ENCODE measurements around the gene IGDCC3. TPM values are rescaled to one million over a fixed set of nuclear protein-coding genes. Genes with fewer than 3 reads are reported as not detected.

The IGDCC3 gene
- total and polyA plus RNA-seq, 2 experiments from 2014 or later, result not detected

- no peak for DNase-seq
- H3K4me3 ChIP-seq, result no peak overlapping the region
- no peaks in the 10 kb centered on the region for H3K36me3 ChIP-seq (ENCODE audit: low read depth)
- peaks cover 13% of the 10 kb centered on the region for H3K27me3 ChIP-seq (replicated peaks; ENCODE audit: insufficient read depth)
- TF ChIP-seq EZH2 (IDR thresholded peaks at IDR 0.05; ENCODE audit: insufficient read depth, poor library complexity, severe bottlenecking) (no peak), EZH2phosphoT487 (IDR thresholded peaks at IDR 0.05; ENCODE audit: insufficient read depth, low read depth) (no peak)
- in situ Hi-C loops (cut with MboI), result no loop called here
- no peak overlapping the region for H2AFZ ChIP-seq
- H3K9me3 ChIP-seq (ENCODE audit: low read depth), result no peaks in the 10 kb centered on the region
- H3K9ac ChIP-seq, result no peak overlapping the region
- H3K4me1 ChIP-seq (ENCODE audit: insufficient read depth), result no peaks in the 10 kb centered on the region
- H3K27ac ChIP-seq, result no peak overlapping the region
- no peaks in the 10 kb centered on the region for H3K79me2 ChIP-seq (ENCODE audit: insufficient read depth)
- 74 to 86% methylated on average over 10 of the region's 10 CpGs for WGBS, 2 experiments (ENCODE audit: low coverage in 1 of 2, low lambda C conversion rate in 2 of 2, missing lambda C conversion rate in 2 of 2)
- no peak overlapping the region for H3K4me2 ChIP-seq (ENCODE audit: unreplicated experiment)
- H3K9me2 ChIP-seq (ENCODE audit: insufficient read depth), result no peaks in the 10 kb centered on the region
- H4K20me1 ChIP-seq (ENCODE audit: insufficient read depth), result no peaks in the 10 kb centered on the region
- no peaks in the 10 kb centered on the region for H3F3A ChIP-seq (ENCODE audit: insufficient read depth)
Measured at GRCh38 chr15:65389226-65389625, 11.4 kb upstream of the IGDCC3 start.

- Histone ChIP-seq H3K9me2 (ENCODE audit: insufficient read depth) (no peaks in the 10 kb centered on the region), H3K79me2 (ENCODE audit: insufficient read depth) (no peaks in the 10 kb centered on the region), H3K27me3 (replicated peaks; ENCODE audit: insufficient read depth) (peaks cover 8% of the 10 kb centered on the region; the same call in 1 of the 2 replicates), H3K4me2 (ENCODE audit: unreplicated experiment) (no peak overlapping the region), H3K36me3 (ENCODE audit: low read depth) (no peaks in the 10 kb centered on the region), H4K20me1 (ENCODE audit: insufficient read depth) (no peaks in the 10 kb centered on the region), H3K9ac (no peak overlapping the region), H3K9me3 (ENCODE audit: low read depth) (no peaks in the 10 kb centered on the region), H3F3A (ENCODE audit: insufficient read depth) (no peaks in the 10 kb centered on the region), H3K27ac (no peak overlapping the region), H3K4me1 (ENCODE audit: insufficient read depth) (no peaks in the 10 kb centered on the region), H3K4me3 (no peak overlapping the region), H2AFZ (no peak overlapping the region)
- in situ Hi-C loops (cut with MboI), result no loop called here
- TF ChIP-seq EZH2 (IDR thresholded peaks at IDR 0.05; ENCODE audit: insufficient read depth, poor library complexity, severe bottlenecking) (no peak), EZH2phosphoT487 (IDR thresholded peaks at IDR 0.05; ENCODE audit: insufficient read depth, low read depth) (no peak)
- no peak for DNase-seq
- 62 to 77% methylated on average over 17 of the region's 17 CpGs for WGBS, 2 experiments (ENCODE audit: low coverage in 1 of 2, low lambda C conversion rate in 2 of 2, missing lambda C conversion rate in 2 of 2)
Measured at GRCh38 chr15:65388306-65389080, 10.7 kb upstream of the IGDCC3 start.

GRCh38 chr15:65386886-65387285 lies 9.1 kb upstream of the IGDCC3 start:
- TF ChIP-seq EZH2 (IDR thresholded peaks at IDR 0.05; ENCODE audit: insufficient read depth, poor library complexity, severe bottlenecking) (no peak), EZH2phosphoT487 (IDR thresholded peaks at IDR 0.05; ENCODE audit: insufficient read depth, low read depth) (no peak)

GRCh38 chr15:65386376-65386775 lies 8.6 kb upstream of the IGDCC3 start:
- H3K4me3 ChIP-seq, result no peak overlapping the region
- peaks cover 20% of the 10 kb centered on the region; the same call in 1 of the 2 replicates for H3K27me3 ChIP-seq (replicated peaks; ENCODE audit: insufficient read depth)
- no peaks in the 10 kb centered on the region for H3K9me3 ChIP-seq (ENCODE audit: low read depth)
- no peaks in the 10 kb centered on the region for H3F3A ChIP-seq (ENCODE audit: insufficient read depth)
- no peak overlapping the region for H3K4me2 ChIP-seq (ENCODE audit: unreplicated experiment)
- H3K79me2 ChIP-seq (ENCODE audit: insufficient read depth), result no peaks in the 10 kb centered on the region
- H3K4me1 ChIP-seq (ENCODE audit: insufficient read depth), result no peaks in the 10 kb centered on the region
- H3K36me3 ChIP-seq (ENCODE audit: low read depth), result no peaks in the 10 kb centered on the region
- no peaks in the 10 kb centered on the region for H4K20me1 ChIP-seq (ENCODE audit: insufficient read depth)
- in situ Hi-C loops (cut with MboI), result no loop called here
- H3K27ac ChIP-seq, result no peak overlapping the region
- TF ChIP-seq EZH2phosphoT487 (IDR thresholded peaks at IDR 0.05; ENCODE audit: insufficient read depth, low read depth) (no peak), EZH2 (IDR thresholded peaks at IDR 0.05; ENCODE audit: insufficient read depth, poor library complexity, severe bottlenecking) (no peak)
- no peak overlapping the region for H3K9ac ChIP-seq
- H3K9me2 ChIP-seq (ENCODE audit: insufficient read depth), result no peaks in the 10 kb centered on the region
- 61 to 63% methylated on average over 6 of the region's 6 CpGs for WGBS, 2 experiments (ENCODE audit: low coverage in 1 of 2, low lambda C conversion rate in 2 of 2, missing lambda C conversion rate in 2 of 2)
- H2AFZ ChIP-seq, result no peak overlapping the region
- no peak for DNase-seq

More at GRCh38 chr15:65386886-65387285, 9.1 kb upstream of the IGDCC3 start:
- Histone ChIP-seq H4K20me1 (ENCODE audit: insufficient read depth) (no peaks in the 10 kb centered on the region), H3K36me3 (ENCODE audit: low read depth) (no peaks in the 10 kb centered on the region), H3K4me2 (ENCODE audit: unreplicated experiment) (no peak overlapping the region), H3K9me2 (ENCODE audit: insufficient read depth) (no peaks in the 10 kb centered on the region), H2AFZ (no peak overlapping the region), H3K4me3 (no peak overlapping the region), H3K27me3 (replicated peaks; ENCODE audit: insufficient read depth) (peaks cover 16% of the 10 kb centered on the region; the same call in 1 of the 2 replicates), H3K79me2 (ENCODE audit: insufficient read depth) (no peaks in the 10 kb centered on the region), H3K9me3 (ENCODE audit: low read depth) (no peaks in the 10 kb centered on the region), H3K27ac (no peak overlapping the region), H3K9ac (no peak overlapping the region), H3F3A (ENCODE audit: insufficient read depth) (no peaks in the 10 kb centered on the region), H3K4me1 (ENCODE audit: insufficient read depth) (no peaks in the 10 kb centered on the region)
- no peak for DNase-seq
- in situ Hi-C loops (cut with MboI), result no loop called here
- 91 to 92% methylated on average over 6 of the region's 6 CpGs for WGBS, 2 experiments (ENCODE audit: low coverage in 1 of 2, low lambda C conversion rate in 2 of 2, missing lambda C conversion rate in 2 of 2)
